ENCODE measurements around the gene SNPH.

Gene SNPH

DNA sequence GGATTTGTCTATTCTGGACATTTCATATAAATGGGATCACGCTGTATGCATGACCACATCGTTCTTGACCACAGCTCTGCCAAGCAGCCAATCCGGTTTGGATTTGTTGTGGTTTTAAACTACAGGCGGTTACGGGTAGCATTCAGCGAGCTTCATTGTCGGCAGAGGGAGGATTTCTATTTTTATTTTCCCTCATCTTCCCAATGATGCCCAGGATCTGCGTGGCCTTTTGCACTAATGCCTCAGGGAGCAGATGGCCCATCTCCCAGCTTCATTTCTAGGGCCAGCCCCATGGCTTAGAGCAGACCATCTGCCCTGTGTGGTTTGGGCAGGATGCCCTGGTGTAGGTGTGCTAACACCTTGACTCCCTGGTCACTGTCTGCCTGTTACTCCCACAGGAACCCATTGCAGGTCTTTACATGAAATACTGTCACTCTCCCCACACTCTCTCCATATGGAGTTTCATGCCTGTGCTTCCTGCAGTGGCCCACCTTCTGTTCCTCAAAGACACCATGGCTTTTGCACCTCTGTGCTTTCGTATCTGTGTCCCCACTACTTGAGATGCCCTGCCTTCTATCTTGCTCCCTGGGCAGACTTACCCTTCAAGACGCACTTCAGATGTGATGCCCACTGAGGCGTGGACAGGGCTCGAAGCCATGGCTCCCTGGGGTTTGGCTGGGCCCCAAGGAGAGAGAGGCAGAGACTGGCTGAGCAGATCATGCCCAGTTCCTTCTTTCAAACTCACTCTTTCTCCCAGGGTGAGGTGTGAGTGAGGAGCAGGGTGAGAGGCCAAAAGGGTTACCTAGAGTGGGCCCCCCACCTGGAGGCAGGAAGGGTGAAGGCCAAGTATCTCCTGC is 36.8 kb downstream of the SNPH start:
- Histone ChIP-seq H3K79me2 (ENCODE audit: insufficient read depth, low read length) (no peaks in the 10 kb centered on the region), H3K36me3 (ENCODE audit: insufficient read depth, low read length) (no peaks in the 10 kb centered on the region), H3K9me2 (replicated peaks; ENCODE audit: low read depth, low read length) (no peaks in the 10 kb centered on the region), H4K20me1 (ENCODE audit: insufficient read depth, low read length, poor library complexity, severe bottlenecking) (no peaks in the 10 kb centered on the region), H3K9me3 (ENCODE audit: insufficient read depth, low read depth, low read length) (no peaks in the 10 kb centered on the region), H3K4me1 (ENCODE audit: insufficient read depth, low read length, poor library complexity, severe bottlenecking) (peaks cover 16% of the 10 kb centered on the region), H3F3A (ENCODE audit: low read depth) (0 out of 2 replicates have a peak, but pooled peaks cover 2% of the 10 kb centered on the region), H3K9ac (ENCODE audit: low read depth, low read length, poor library complexity, severe bottlenecking) (no peak overlapping the region), H3K4me2 (ENCODE audit: low read depth, low read length, poor library complexity, severe bottlenecking) (no peak overlapping the region), H3K4me3 (ENCODE audit: low read length, poor library complexity, severe bottlenecking) (no peak overlapping the region), H3K27me3 (ENCODE audit: insufficient read depth, low read length, poor library complexity, severe bottlenecking) (no peaks in the 10 kb centered on the region), H2AFZ (ENCODE audit: low read length) (no peak overlapping the region)
- no peak for TF ChIP-seq EZH2phosphoT487 (IDR thresholded peaks at IDR 0.05; ENCODE audit: borderline replicate concordance)
- TF ChIP-seq, protein P1, sequence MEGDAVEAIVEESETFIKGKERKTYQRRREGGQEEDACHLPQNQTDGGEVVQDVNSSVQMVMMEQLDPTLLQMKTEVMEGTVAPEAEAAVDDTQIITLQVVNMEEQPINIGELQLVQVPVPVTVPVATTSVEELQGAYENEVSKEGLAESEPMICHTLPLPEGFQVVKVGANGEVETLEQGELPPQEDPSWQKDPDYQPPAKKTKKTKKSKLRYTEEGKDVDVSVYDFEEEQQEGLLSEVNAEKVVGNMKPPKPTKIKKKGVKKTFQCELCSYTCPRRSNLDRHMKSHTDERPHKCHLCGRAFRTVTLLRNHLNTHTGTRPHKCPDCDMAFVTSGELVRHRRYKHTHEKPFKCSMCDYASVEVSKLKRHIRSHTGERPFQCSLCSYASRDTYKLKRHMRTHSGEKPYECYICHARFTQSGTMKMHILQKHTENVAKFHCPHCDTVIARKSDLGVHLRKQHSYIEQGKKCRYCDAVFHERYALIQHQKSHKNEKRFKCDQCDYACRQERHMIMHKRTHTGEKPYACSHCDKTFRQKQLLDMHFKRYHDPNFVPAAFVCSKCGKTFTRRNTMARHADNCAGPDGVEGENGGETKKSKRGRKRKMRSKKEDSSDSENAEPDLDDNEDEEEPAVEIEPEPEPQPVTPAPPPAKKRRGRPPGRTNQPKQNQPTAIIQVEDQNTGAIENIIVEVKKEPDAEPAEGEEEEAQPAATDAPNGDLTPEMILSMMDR (conservative IDR thresholded peaks at IDR 0.05; ENCODE audit: low read length), result no peak

- TF ChIP-seq EZH2phosphoT487 (IDR thresholded peaks at IDR 0.05; ENCODE audit: borderline replicate concordance), result no peak
- TF ChIP-seq, protein P1 (conservative IDR thresholded peaks at IDR 0.05; ENCODE audit: low read length), result no peak
- no peaks in the 10 kb centered on the region for H3K9me2 ChIP-seq (replicated peaks; ENCODE audit: low read depth, low read length)
- peaks cover 15% of the 10 kb centered on the region for H3K4me1 ChIP-seq (ENCODE audit: insufficient read depth, low read length, poor library complexity, severe bottlenecking)
- H3K79me2 ChIP-seq (ENCODE audit: insufficient read depth, low read length), result no peaks in the 10 kb centered on the region
- H3K4me3 ChIP-seq (ENCODE audit: low read length, poor library complexity, severe bottlenecking), result no peak overlapping the region
- H3K27me3 ChIP-seq (ENCODE audit: insufficient read depth, low read length, poor library complexity, severe bottlenecking), result no peaks in the 10 kb centered on the region
- no peak overlapping the region for H2AFZ ChIP-seq (ENCODE audit: low read length)
- 0 out of 2 replicates have a peak, but pooled peaks cover 2% of the 10 kb centered on the region for H3F3A ChIP-seq (ENCODE audit: low read depth)
- H3K36me3 ChIP-seq (ENCODE audit: insufficient read depth, low read length), result no peaks in the 10 kb centered on the region
- no peak overlapping the region for H3K4me2 ChIP-seq (ENCODE audit: low read depth, low read length, poor library complexity, severe bottlenecking)
- H3K9ac ChIP-seq (ENCODE audit: low read depth, low read length, poor library complexity, severe bottlenecking), result no peak overlapping the region
- H3K9me3 ChIP-seq (ENCODE audit: insufficient read depth, low read depth, low read length), result no peaks in the 10 kb centered on the region
- H4K20me1 ChIP-seq (ENCODE audit: insufficient read depth, low read length, poor library complexity, severe bottlenecking), result no peaks in the 10 kb centered on the region
Observed at GRCh38 chr20:1304710-1305515, 38.8 kb downstream of the SNPH start.

- Histone ChIP-seq H3K27me3 (ENCODE audit: insufficient read depth, low read length, poor library complexity, severe bottlenecking) (no peaks in the 10 kb centered on the region), H3K79me2 (ENCODE audit: insufficient read depth, low read length) (no peaks in the 10 kb centered on the region), H4K20me1 (ENCODE audit: insufficient read depth, low read length, poor library complexity, severe bottlenecking) (no peaks in the 10 kb centered on the region), H3K4me3 (ENCODE audit: low read length, poor library complexity, severe bottlenecking) (no peak overlapping the region), H3K36me3 (ENCODE audit: insufficient read depth, low read length) (no peaks in the 10 kb centered on the region), H3K4me1 (ENCODE audit: insufficient read depth, low read length, poor library complexity, severe bottlenecking) (peaks cover 7% of the 10 kb centered on the region), H3K9ac (ENCODE audit: low read depth, low read length, poor library complexity, severe bottlenecking) (no peak overlapping the region), H3K9me3 (ENCODE audit: insufficient read depth, low read depth, low read length) (no peaks in the 10 kb centered on the region), H3K4me2 (ENCODE audit: low read depth, low read length, poor library complexity, severe bottlenecking) (no peak overlapping the region), H3K9me2 (replicated peaks; ENCODE audit: low read depth, low read length) (no peaks in the 10 kb centered on the region), H2AFZ (ENCODE audit: low read length) (no peak overlapping the region), H3F3A (ENCODE audit: low read depth) (0 out of 2 replicates have a peak, but pooled peaks cover 2% of the 10 kb centered on the region)
- TF ChIP-seq EZH2phosphoT487 (IDR thresholded peaks at IDR 0.05; ENCODE audit: borderline replicate concordance), result no peak
- TF ChIP-seq, protein P1 (conservative IDR thresholded peaks at IDR 0.05; ENCODE audit: low read length), result no peak
Observed at GRCh38 chr20:1305712-1306111, 39.6 kb downstream of the SNPH start.
